Measurements from ENCODE around the gene UBE2G2.

UBE2G2 gene, protein sequence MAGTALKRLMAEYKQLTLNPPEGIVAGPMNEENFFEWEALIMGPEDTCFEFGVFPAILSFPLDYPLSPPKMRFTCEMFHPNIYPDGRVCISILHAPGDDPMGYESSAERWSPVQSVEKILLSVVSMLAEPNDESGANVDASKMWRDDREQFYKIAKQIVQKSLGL

GRCh38 chr21:44801468-44802395 is at the start of gene UBE2G2:
UBE2G2 (minus strand) TSS chr21:44801820; CDS start chr21:44801748, 72 bp downstream.
- ATAC-seq (ENCODE audit: insufficient read depth, low read depth) (peak; percentile 92), DNase-seq (peak; percentile 88)
- peak within 1 kb of the TSS; percentile 95 for H3K27ac ChIP-seq (ENCODE audit: low read length)
- TF ChIP-seq, protein P1, sequence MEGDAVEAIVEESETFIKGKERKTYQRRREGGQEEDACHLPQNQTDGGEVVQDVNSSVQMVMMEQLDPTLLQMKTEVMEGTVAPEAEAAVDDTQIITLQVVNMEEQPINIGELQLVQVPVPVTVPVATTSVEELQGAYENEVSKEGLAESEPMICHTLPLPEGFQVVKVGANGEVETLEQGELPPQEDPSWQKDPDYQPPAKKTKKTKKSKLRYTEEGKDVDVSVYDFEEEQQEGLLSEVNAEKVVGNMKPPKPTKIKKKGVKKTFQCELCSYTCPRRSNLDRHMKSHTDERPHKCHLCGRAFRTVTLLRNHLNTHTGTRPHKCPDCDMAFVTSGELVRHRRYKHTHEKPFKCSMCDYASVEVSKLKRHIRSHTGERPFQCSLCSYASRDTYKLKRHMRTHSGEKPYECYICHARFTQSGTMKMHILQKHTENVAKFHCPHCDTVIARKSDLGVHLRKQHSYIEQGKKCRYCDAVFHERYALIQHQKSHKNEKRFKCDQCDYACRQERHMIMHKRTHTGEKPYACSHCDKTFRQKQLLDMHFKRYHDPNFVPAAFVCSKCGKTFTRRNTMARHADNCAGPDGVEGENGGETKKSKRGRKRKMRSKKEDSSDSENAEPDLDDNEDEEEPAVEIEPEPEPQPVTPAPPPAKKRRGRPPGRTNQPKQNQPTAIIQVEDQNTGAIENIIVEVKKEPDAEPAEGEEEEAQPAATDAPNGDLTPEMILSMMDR (IDR thresholded peaks at IDR 0.05; ENCODE audit: borderline replicate concordance, extremely low read depth, low read length, poor library complexity, severe bottlenecking), result no peak
- TF ChIP-seq EZH2 (IDR thresholded peaks at IDR 0.05; ENCODE audit: borderline replicate concordance, low read depth, low read length, severe bottlenecking), result no peak
- H3K4me2 ChIP-seq (ENCODE audit: insufficient read depth, low read length), result peak within 1 kb of the TSS; percentile 71
- peaks cover 34% of the 10 kb centered on the region; the same call in 1 of the 2 replicates for H4K20me1 ChIP-seq (ENCODE audit: insufficient read depth, low read length)
- H3K79me2 ChIP-seq (ENCODE audit: insufficient read depth, low read length), result peaks cover 61% of the 10 kb centered on the region
- H3K36me3 ChIP-seq (ENCODE audit: insufficient read depth, low read length), result peaks cover 60% of the 10 kb centered on the region
- peak within 1 kb of the TSS; percentile 100 for H2AFZ ChIP-seq (ENCODE audit: low read depth, low read length)
- H3K9ac ChIP-seq (ENCODE audit: low read depth, low read length), result peak within 1 kb of the TSS; percentile 83
- H3K9me3 ChIP-seq (ENCODE audit: insufficient read depth, low read length, severe bottlenecking), result no peaks in the 10 kb centered on the region
- peak within 1 kb of the TSS; percentile 57 to 94 for H3K4me3 ChIP-seq (ENCODE audit: low read depth in 1 of 2, low read length in 2 of 2)
- no peaks in the 10 kb centered on the region for H3K27me3 ChIP-seq (ENCODE audit: insufficient read depth, low read length, poor library complexity)
- peaks cover 34% of the 10 kb centered on the region for H3K4me1 ChIP-seq (ENCODE audit: insufficient read depth, low read length)

- H3K9ac ChIP-seq (ENCODE audit: low read depth, low read length), result no peak overlapping the region
- DNase-seq, result no peak
- peaks cover 29% of the 10 kb centered on the region for H4K20me1 ChIP-seq (ENCODE audit: insufficient read depth, low read length)
- H3K79me2 ChIP-seq (ENCODE audit: insufficient read depth, low read length), result peaks cover 9% of the 10 kb centered on the region
- H3K4me2 ChIP-seq (ENCODE audit: insufficient read depth, low read length), result no peak overlapping the region
- TF ChIP-seq, protein P1 (IDR thresholded peaks at IDR 0.05; ENCODE audit: borderline replicate concordance, extremely low read depth, low read length, poor library complexity, severe bottlenecking), result no peak
- TF ChIP-seq EZH2 (IDR thresholded peaks at IDR 0.05; ENCODE audit: borderline replicate concordance, low read depth, low read length, severe bottlenecking), result no peak
- H3K27ac ChIP-seq (ENCODE audit: low read length), result no peak overlapping the region
- H3K27me3 ChIP-seq (ENCODE audit: insufficient read depth, low read length, poor library complexity), result no peaks in the 10 kb centered on the region
- H3K9me3 ChIP-seq (ENCODE audit: insufficient read depth, low read length, severe bottlenecking), result no peaks in the 10 kb centered on the region
- ATAC-seq (ENCODE audit: insufficient read depth, low read depth), result no peak
- H3K36me3 ChIP-seq (ENCODE audit: insufficient read depth, low read length), result peaks cover 73% of the 10 kb centered on the region
- no peaks in the 10 kb centered on the region for H3K4me1 ChIP-seq (ENCODE audit: insufficient read depth, low read length)
- no peak overlapping the region for H2AFZ ChIP-seq (ENCODE audit: low read depth, low read length)
- no peak overlapping the region for H3K4me3 ChIP-seq (ENCODE audit: low read depth in 1 of 2, low read length in 2 of 2)
These were observed 49.5 kb upstream of the UBE2G2 start for GRCh38 chr21:44850905-44851657.

GRCh38 chr21:44850208-44850800 is 48.7 kb upstream of the UBE2G2 start:
- no peak for ATAC-seq (ENCODE audit: insufficient read depth, low read depth)

More at GRCh38 chr21:44850208-44850800, 48.7 kb upstream of the UBE2G2 start:
- no peak overlapping the region for H3K9ac ChIP-seq (ENCODE audit: low read depth, low read length)
- H3K27me3 ChIP-seq (ENCODE audit: insufficient read depth, low read length, poor library complexity), result no peaks in the 10 kb centered on the region
- H2AFZ ChIP-seq (ENCODE audit: low read depth, low read length), result no peak overlapping the region
- TF ChIP-seq EZH2 (IDR thresholded peaks at IDR 0.05; ENCODE audit: borderline replicate concordance, low read depth, low read length, severe bottlenecking), result no peak
- TF ChIP-seq, protein P1 (IDR thresholded peaks at IDR 0.05; ENCODE audit: borderline replicate concordance, extremely low read depth, low read length, poor library complexity, severe bottlenecking), result no peak
- no peaks in the 10 kb centered on the region for H3K9me3 ChIP-seq (ENCODE audit: insufficient read depth, low read length, severe bottlenecking)
- no peak for DNase-seq
- no peak overlapping the region for H3K4me2 ChIP-seq (ENCODE audit: insufficient read depth, low read length)
- H3K4me1 ChIP-seq (ENCODE audit: insufficient read depth, low read length), result no peaks in the 10 kb centered on the region
- peaks cover 9% of the 10 kb centered on the region for H3K79me2 ChIP-seq (ENCODE audit: insufficient read depth, low read length)
- no peak overlapping the region for H3K27ac ChIP-seq (ENCODE audit: low read length)
- no peak overlapping the region for H3K4me3 ChIP-seq (ENCODE audit: low read depth in 1 of 2, low read length in 2 of 2)
- peaks cover 27% of the 10 kb centered on the region for H4K20me1 ChIP-seq (ENCODE audit: insufficient read depth, low read length)
- H3K36me3 ChIP-seq (ENCODE audit: insufficient read depth, low read length), result peaks cover 65% of the 10 kb centered on the region
